Epithelial cell of esophagus (primary cell): Measurements from ENCODE around the gene LRFN4.
A peak's percentile ranks its signal among the peaks of the same experiment; 100 is the strongest.

Experiments
- DNase-seq: peaks from one replicate; pipeline ENCODE4 v3.0.0; 2010; ENCODE audit warnings: low read depth
- H3K4me3 ChIP-seq: 2 replicates; pipeline ENCODE4 v1.5.1; 2011; ENCODE audit warnings: mild to moderate bottlenecking, low read length, control low read depth
- CTCF ChIP-seq: IDR thresholded peaks from 2 replicates; pipeline ENCODE4 v1.5.1; 2011; ENCODE audit warnings: low read depth, mild to moderate bottlenecking, low read length, control low read depth, inconsistent platforms; ENCODE audit not compliant: insufficient read depth; ENCODE audit errors: missing control alignments

LRFN4 gene

DNA sequence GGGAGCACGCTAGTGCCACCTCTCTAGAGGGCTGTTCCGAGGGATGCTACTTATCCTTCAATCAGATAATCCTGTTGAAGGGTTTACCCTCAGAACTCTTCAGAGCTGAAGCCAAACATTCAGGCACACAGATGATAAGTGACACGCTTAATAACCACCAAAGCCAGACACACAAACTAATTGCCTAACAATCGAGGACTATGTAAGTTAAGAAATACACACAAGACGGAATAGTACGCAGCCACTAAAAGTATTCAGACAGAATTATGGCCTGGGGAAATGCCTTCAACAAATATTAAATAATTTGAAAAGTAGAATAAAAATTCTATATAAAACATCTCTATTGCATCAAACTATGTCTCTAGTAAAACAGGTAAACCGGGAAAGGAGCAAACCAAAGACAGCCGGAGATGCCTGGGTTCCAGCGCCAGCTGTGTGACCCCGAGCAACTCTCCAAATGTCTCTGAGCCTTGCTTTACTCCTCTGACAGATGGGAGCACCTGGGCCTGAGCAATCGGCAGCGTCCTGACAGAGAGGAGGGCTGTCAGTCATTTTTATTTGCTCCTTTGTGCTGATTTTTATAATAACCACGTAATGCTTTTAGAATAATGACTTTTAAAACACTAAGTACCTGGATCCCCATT lies 11.3 kb downstream of the LRFN4 start:
- TF ChIP-seq CTCF: no peak
- no peak for DNase-seq

DNA sequence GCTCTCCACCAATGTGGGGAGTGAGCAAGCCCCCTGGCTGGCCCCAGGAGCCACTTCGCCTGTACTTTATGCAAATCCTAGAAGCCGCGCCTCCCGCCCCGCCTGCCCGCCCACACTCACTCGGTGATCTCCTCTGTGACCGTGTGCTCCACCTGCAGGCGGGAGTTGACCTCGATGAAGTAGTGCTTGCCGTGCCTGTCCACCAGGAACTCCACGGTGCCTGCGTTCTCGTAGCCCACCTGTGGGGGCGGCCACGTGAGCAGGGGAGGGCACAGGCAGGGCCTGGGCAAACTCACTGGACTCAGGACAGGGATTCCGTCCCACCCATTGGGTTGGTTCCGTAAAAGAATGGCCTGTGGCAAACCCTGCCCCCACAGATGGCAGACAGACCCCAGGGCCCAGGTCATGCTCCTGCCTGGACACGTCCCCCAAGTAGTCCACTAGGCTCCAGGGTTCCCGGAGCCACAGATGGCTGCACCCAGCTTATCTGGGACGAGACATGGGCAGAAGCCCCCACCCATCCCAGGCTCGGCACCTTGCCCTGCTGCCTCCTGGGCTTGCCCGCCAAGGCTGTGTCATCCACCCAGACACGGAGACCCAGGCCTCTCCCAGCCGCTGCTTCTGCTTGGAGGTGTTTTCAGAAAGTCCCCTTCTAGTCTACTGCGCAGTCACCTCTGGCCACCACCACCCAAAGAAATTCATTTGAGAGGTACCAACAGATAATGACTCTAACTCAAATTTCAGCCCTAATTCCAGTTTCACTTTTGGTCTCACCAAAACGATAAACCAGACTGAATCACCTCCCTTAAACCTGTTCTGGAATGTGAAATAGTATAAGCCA lies 12.1 kb downstream of the LRFN4 start:
- H3K4me3 ChIP-seq: no peak overlapping the region
- TF ChIP-seq CTCF: peak; percentile 38
- peak; percentile 66 for DNase-seq

More for the DNA sequence above, 11.3 kb downstream of the LRFN4 start:
- H3K4me3 ChIP-seq: no peak overlapping the region

- DNase-seq: no peak
- no peak overlapping the region for H3K4me3 ChIP-seq
- no peak for TF ChIP-seq CTCF
Measured at GRCh38 chr11:66869567-66869870, 12.7 kb downstream of the LRFN4 start.

DNA sequence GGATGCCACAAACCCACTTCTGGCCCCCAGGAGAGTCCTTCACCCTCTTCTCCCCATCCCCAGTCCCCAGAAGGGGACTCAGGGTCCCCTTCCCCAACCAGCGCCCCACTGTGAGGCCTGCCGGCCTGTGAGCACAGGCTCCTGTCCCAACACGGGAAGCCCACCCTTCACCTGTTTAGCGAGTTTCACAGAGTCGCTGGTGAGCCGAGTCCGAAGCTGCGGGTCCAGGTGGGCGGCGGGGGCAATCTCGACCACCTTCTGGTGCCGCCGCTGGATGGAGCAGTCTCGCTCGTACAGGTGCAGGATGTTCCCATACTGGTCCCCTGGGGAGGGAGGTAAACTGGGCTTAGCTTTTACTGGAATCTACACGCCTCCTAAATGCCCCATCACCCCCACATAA lies 13.3 kb downstream of the LRFN4 start:
- no peak for DNase-seq
- H3K4me3 ChIP-seq: no peak overlapping the region
- TF ChIP-seq CTCF: no peak

GRCh38 chr11:66870616-66871520 lies 14.0 kb downstream of the LRFN4 start:
- no peak for TF ChIP-seq CTCF
- no peak overlapping the region for H3K4me3 ChIP-seq
- DNase-seq: no peak

DNA sequence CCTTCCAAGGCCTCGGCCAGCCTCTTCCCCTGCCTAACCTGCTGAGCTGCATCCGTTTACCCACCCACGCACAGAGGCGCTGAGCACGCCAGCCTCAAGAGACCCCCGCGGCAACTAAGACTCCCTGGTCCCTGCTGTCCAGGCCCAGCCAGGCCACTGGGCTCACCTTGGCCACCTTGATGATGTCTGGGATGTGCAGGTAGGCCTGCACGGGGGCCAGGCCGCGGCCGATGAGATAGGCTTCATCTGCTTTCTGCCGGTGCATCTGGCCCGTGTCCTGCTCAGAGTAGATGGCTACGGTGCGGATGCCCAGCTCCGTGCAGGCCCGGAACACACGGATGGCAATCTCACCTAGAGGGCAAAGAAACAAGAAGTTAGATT lies 14.6 kb downstream of the LRFN4 start:
- no peak for TF ChIP-seq CTCF

More for the DNA sequence above, 14.6 kb downstream of the LRFN4 start:
- DNase-seq: no peak
- H3K4me3 ChIP-seq: no peak overlapping the region
